Ascending aorta (tissue), 2 donors: Measurements from ENCODE around the gene MYOC. TPM values are rescaled to one million over a fixed set of nuclear protein-coding genes. Genes with fewer than 3 reads are reported as not detected.
"Not testable (repeated sequence)": the region's sequence is repeated elsewhere in the genome, so short reads cannot be mapped to it uniquely, and the experiment has no call there.

Experiments used
- DNase-seq, 2 donors: peaks; one replicate each; pipeline ENCODE4 v3.0.0-alpha.2; 2019; ENCODE audit warnings: low spot score in 2 of 2
- H3K27ac ChIP-seq, 2 donors: fragments of 200-600 bp; sonication (generic); one replicate each; pipeline ENCODE4 v1.5.1; 2016 to 2017; ENCODE audit warnings: mild to moderate bottlenecking in 1 of 2
- H3K27me3 ChIP-seq: fragments of 200-600 bp; sonication (generic); one replicate; pipeline ENCODE4 v1.5.1; 2017
- H3K36me3 ChIP-seq, 2 donors: fragments of 200-600 bp; sonication (generic); one replicate each; pipeline ENCODE4 v1.5.1; 2016
- H3K4me1 ChIP-seq, 2 donors: fragments of 200-600 bp; sonication (generic); one replicate each; pipeline ENCODE4 v1.5.1; 2016 to 2017; ENCODE audit warnings: mild to moderate bottlenecking in 1 of 2
- H3K4me3 ChIP-seq, 2 donors: fragments of 200-600 bp; sonication (generic); one replicate each; pipeline ENCODE4 v1.5.1; 2016 to 2017; ENCODE audit warnings: mild to moderate bottlenecking in 1 of 2
- H3K9me3 ChIP-seq, 2 donors: fragments of 200-600 bp; sonication (generic); one replicate each; pipeline ENCODE4 v1.5.1; 2016
- intact Hi-C: fragments of 100-400 bp; cut with DNase I; formaldehyde crosslinking; loops from one replicate; pipeline ENCODE4 v1.15.1; 2023
- total RNA-seq: library from RNA; depleted of rRNA; stranded (reverse); fragments of >200 nt; gene quantifications from one replicate; pipeline ENCODE4 v1.1.0, GENCODE V29; 2016
- TF ChIP-seq, protein P1 (sequence below), 3 experiments: fragments of 200-600 bp in 2 of 3; fragments of 450-650 bp in 1 of 3; sonication (generic) in 2 of 3; IDR thresholded peaks; one replicate each; pipeline ENCODE4 v1.5.1; 2016 to 2019; ENCODE audit warnings: antibody characterized with exemption in 3 of 3, mild to moderate bottlenecking in 1 of 3, moderate library complexity in 1 of 3

MYOC gene
- total RNA-seq, result 4.2 TPM

DNA sequence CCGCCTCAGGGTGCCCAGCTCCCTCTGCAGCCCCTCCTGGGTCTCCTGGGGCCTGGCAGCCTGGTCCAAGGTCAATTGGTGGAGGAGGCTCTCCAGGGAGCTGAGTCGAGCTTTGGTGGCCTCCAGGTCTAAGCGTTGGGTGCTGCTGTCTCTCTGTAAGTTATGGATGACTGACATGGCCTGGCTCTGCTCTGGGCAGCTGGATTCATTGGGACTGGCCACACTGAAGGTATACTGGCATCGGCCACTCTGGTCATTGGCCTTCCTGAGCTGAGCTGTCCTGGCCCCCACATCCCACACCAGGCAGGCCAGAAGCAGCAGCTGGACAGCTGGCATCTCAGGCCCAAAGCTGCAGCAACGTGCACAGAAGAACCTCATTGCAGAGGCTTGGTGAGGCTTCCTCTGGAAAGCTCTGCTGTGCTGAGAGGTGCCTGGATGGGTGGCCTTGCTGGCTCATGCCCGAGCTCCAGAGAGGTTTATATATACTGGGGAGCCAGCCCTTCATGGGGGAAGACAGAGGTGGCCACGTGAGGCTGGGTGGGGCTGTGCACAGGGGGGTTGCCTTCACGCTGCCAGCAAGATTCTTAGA, at the start of gene MYOC:
TSS of gene MYOC (minus strand) at position 455 of the 589 bp plus-strand sequence. CDS start at position 378, 77 bp downstream.
- no peak for DNase-seq
- peak within 1 kb of the TSS; percentile 87 to 96 for H3K27ac ChIP-seq
- no peaks in the 10 kb centered on the region for H3K9me3 ChIP-seq
- intact Hi-C loops, result loop anchor here (5.0 kb wide), 1 partner anchor 190 kb away; the partner anchor contains the start of gene DNM3
- peaks cover 8 to 36% of the 10 kb centered on the region in 2 donors for H3K4me1 ChIP-seq
- H3K27me3 ChIP-seq, result no peaks in the 10 kb centered on the region
- H3K4me3 ChIP-seq, result peak within 1 kb of the TSS in 1 of 2 donors; percentile 18
- no peaks in the 10 kb centered on the region for H3K36me3 ChIP-seq
- TF ChIP-seq, protein P1, sequence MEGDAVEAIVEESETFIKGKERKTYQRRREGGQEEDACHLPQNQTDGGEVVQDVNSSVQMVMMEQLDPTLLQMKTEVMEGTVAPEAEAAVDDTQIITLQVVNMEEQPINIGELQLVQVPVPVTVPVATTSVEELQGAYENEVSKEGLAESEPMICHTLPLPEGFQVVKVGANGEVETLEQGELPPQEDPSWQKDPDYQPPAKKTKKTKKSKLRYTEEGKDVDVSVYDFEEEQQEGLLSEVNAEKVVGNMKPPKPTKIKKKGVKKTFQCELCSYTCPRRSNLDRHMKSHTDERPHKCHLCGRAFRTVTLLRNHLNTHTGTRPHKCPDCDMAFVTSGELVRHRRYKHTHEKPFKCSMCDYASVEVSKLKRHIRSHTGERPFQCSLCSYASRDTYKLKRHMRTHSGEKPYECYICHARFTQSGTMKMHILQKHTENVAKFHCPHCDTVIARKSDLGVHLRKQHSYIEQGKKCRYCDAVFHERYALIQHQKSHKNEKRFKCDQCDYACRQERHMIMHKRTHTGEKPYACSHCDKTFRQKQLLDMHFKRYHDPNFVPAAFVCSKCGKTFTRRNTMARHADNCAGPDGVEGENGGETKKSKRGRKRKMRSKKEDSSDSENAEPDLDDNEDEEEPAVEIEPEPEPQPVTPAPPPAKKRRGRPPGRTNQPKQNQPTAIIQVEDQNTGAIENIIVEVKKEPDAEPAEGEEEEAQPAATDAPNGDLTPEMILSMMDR (IDR thresholded peaks at IDR 0.05), result no peak

DNA sequence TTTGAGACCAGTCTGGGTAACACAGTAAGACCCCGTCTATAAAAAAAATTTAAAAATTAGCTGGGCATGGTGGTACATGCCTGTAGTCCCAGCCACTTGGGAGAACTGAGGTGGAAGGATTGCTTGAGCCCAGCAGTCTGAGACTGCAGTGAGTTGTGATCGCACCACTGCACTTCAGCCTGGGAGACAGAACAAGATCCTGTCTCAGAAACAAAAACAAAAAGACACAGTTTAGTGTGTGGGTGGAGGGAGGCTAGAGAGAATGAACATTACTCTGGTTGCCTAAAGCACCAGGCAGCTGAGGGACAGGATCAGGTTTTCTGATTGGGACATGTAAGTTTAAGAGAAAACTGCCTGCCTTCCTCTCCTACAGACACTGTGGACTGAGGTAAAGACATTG, 47.0 kb upstream of the MYOC start:
- peaks cover 0 to 16% of the 10 kb centered on the region in 2 donors for H3K36me3 ChIP-seq
- H3K9me3 ChIP-seq, result no peaks in the 10 kb centered on the region
- TF ChIP-seq, protein P1 (IDR thresholded peaks at IDR 0.05), result no peak
- intact Hi-C loops, result no loop called here
- DNase-seq, result no peak
- no peak overlapping the region for H3K27ac ChIP-seq
- no peak overlapping the region for H3K4me3 ChIP-seq
- H3K4me1 ChIP-seq, result no peaks in the 10 kb centered on the region
- H3K27me3 ChIP-seq, result no peaks in the 10 kb centered on the region

DNA sequence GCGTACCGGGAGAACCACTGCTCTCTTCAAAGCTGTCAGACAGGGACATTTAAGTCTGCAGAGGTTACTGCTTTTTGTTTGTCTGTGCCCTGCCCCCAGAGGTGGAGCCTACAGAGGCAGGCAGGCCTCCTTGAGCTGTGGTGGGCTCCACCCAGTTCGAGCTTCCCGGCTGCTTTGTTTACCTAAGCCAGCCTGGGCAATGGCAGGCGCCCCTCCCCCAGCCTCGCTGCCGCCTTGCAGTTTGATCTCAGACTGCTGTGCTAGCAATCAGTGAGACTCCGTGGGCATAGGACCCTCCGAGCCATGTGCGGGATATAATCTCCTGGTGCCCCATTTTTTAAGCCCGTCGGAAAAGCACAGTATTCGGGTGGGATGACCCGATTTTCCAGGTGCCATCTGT, 43.3 kb upstream of the MYOC start:
- H3K4me1 ChIP-seq, H3K27ac ChIP-seq, H3K27me3 ChIP-seq, DNase-seq, intact Hi-C loops, H3K36me3 ChIP-seq, H3K4me3 ChIP-seq, H3K9me3 ChIP-seq: not testable (repeated sequence)

DNA sequence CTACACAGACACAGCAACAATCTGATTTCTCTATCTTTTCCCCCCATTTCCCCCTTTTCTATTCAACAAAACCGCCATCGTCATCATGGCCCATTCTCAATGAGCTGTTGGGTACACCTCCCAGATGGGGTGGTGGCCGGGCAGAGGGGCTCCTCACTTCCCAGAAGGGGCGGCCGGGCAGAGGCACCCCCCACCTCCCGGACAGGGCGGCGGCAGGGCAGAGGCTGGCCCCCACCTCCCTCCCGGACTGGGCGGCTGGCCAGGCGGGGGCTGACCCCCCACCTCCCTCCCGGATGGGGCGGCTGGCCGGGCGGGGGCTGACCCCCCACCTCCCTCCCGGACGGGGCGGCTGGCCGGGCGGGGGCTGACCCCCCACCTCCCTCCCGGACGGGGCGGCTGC, 41.1 kb upstream of the MYOC start:
- H3K27me3 ChIP-seq, H3K4me1 ChIP-seq, H3K4me3 ChIP-seq, DNase-seq, H3K27ac ChIP-seq, intact Hi-C loops, H3K9me3 ChIP-seq, H3K36me3 ChIP-seq: not testable (repeated sequence)

DNA sequence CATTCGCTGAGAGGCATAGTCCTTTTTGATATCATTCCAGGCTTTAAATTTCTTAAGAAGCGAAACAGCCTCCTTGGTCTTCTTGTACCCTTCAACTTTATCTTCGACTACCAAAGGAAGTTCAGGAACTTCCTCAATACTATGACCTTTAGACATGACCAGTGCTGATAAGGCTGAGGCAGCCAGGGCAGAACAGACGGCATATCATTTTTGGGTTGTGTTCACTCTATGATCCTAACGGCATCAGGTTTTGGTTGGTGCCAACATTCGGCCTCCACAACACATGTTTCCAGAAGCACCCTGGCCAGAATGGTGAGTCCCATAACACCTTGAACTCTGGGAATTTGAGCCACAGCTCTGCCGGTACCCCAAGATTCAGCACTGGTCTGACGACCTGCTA, 31.4 kb upstream of the MYOC start:
- DNase-seq, result no peak
- intact Hi-C loops, result no loop called here
- Histone ChIP-seq H3K4me1 (no peaks in the 10 kb centered on the region), H3K4me3 (no peak overlapping the region), H3K27me3 (no peaks in the 10 kb centered on the region), H3K36me3 (no peaks in the 10 kb centered on the region), H3K9me3 (no peaks in the 10 kb centered on the region), H3K27ac (no peak overlapping the region)
- TF ChIP-seq, protein P1 (IDR thresholded peaks at IDR 0.05), result no peak

DNA sequence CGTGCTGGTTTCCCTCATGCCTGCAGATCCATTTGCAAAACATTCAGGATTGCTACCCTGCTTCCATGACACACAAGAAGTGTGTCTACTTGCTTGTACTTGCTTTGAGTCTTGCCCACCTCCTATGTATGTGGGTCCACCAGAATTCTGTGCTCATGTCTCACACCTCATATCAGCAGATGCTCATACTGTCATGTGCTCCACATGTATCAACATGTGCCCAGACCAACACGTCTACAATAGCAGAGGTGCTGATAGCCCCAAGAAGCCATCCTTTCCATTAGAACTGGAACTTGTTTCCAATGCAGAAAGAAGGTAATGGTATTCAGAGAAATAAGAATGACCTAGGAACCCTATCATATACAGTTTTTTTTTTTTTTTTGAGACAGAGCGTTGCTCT, 27.9 kb upstream of the MYOC start:
- H3K4me3 ChIP-seq, result no peak overlapping the region
- H3K4me1 ChIP-seq, result no peaks in the 10 kb centered on the region
- intact Hi-C loops, result no loop called here
- no peaks in the 10 kb centered on the region for H3K27me3 ChIP-seq
- H3K27ac ChIP-seq, result no peak overlapping the region
- TF ChIP-seq, protein P1 (IDR thresholded peaks at IDR 0.05), result no peak
- no peaks in the 10 kb centered on the region for H3K36me3 ChIP-seq
- no peak for DNase-seq
- H3K9me3 ChIP-seq, result no peaks in the 10 kb centered on the region

DNA sequence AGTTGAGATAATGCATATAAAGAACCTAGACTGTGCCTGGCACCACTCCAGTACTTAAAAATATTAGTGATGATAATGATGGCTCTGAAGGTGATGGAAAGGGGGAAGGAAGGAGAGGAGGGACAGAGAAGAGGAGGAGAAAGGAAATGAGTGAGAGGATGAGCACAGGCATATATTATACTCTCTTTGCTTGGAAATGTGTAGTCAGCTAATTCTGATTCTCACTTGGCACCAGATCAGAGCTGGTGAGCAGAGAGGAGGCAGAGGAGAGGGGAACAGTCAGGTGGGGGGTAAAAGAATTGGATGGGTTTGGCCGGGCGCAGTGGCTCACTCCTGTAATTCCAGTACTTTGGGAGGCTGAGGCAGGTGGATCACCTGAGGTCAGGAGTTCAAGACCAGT, 24.3 kb upstream of the MYOC start:
- no peak overlapping the region for H3K27ac ChIP-seq
- H3K4me1 ChIP-seq, result peaks cover 4 to 7% of the 10 kb centered on the region in 2 donors
- H3K4me3 ChIP-seq, result no peak overlapping the region
- no peak for DNase-seq
- TF ChIP-seq, protein P1 (IDR thresholded peaks at IDR 0.05), result no peak
- intact Hi-C loops, result no loop called here
- no peaks in the 10 kb centered on the region for H3K36me3 ChIP-seq
- H3K9me3 ChIP-seq, result no peaks in the 10 kb centered on the region
- no peaks in the 10 kb centered on the region for H3K27me3 ChIP-seq
